Posterior vena cava (tissue), 2 donors: ENCODE measurements around the gene ELFN2. TPM values are rescaled to one million over a fixed set of nuclear protein-coding genes. Genes with fewer than 3 reads are reported as not detected.

Experiments used
- DNase-seq: peaks from one replicate; pipeline ENCODE4 v3.0.0-alpha.2; 2020; ENCODE audit warnings: low spot score
- intact Hi-C, 2 donors: fragments of 100-400 bp; cut with DNase I; formaldehyde crosslinking; loops; one replicate each; pipeline versions ENCODE4 v1.14.1 to v1.14.2; 2022 to 2023
- total RNA-seq, 2 donors: library from RNA; stranded (reverse); fragmentation: NEBNext Ultra II Directional; extraction: Animal tissue kit (Norgen Biotek cat#: 25700); gene quantifications; one replicate each; pipeline ENCODE4 v1.2.1, GENCODE V29; 2021
- donor health status: DM: yes; HTN: yes; CAD: no.
- donor health status: DM: yes; HTN: yes; CAD: no.

ELFN2 gene
- total RNA-seq, 2 donors from 2014 or later, result 0.05 to 0.10 TPM

DNA sequence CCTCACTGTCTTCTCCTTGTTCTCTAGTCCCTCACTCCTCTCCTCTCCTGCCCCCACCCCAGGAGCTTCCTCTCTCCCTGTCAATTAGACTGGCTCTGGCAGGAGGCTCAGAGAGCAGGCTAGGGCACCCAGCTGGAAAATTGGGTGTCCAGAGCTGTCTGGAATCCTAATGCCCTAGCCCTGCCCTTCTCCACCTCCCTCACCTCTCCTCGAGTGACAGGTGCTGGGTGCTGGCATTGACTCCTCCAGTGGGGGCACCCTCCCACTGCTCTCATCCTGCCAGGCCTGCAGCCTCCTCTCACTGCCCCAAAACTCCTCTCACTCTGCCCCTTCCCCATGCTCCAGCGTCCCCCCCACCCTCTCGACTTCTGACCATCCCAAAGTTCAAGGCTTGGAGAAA lies 76.0 kb downstream of the ELFN2 start:
- intact Hi-C loops, result loop anchor here in 1 of 2 donors (10.0 kb wide), 1 partner anchor 326 kb away; no protein-coding TSS in a partner anchor
- DNase-seq, result no peak

DNA sequence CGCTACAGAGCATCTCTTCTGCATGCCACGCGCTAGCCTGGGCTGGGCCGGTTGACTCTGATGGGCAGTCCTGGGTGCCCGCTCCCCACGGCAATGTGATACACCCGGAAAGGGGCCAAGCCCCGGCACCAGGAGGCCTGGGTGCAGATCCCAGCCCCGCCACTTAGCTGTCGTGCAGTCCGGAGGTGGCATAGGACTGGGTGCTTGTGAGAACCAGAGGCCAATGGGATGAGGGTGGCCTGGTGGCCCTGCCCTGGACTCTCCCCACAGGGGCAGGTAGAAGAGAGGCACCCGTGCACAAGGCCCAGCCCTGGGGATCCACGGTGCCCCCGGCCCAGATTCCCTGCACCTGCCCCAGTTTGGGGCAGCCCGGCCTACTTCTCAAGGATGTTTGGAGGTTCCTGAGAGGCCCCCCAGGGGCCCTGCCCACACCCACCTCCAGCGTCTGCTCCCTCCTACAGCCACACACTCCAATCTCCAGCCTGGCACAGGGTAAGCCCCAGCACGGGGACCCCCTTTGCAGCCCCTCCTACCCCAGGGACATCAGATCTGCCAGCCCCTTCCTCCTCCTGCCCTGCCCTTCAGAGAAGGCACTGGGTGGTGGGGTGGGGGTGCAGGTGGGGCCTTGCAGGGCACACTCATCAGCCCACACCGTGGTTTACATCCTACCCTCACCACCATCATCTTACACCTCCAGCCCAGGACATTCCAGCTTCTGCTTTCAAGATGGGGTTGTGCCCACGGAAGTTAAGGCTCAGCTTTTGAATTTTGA lies 78.0 kb downstream of the ELFN2 start:
- DNase-seq, result no peak

DNA sequence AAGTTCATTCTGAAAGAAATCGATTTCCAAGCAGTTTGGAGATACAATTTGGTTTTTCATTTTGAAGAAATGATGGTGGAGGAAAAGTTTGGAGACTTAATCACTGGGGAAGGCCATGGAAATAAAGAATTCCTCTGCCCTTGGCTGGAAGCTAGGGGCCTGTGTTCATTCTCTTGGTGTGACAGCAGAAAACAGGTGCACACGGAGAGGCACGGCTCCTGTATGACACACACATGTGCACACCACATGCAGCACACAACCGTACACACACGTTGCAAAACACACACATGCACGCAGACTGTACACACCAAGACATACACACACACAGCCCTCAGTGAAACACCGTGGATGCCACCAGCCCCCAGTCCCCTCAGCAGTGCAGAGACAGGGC lies 80.8 kb downstream of the ELFN2 start:
- intact Hi-C loops, result no loop called here
- no peak for DNase-seq

More for the DNA sequence above, 78.0 kb downstream of the ELFN2 start:
- intact Hi-C loops, result no loop called here

DNA sequence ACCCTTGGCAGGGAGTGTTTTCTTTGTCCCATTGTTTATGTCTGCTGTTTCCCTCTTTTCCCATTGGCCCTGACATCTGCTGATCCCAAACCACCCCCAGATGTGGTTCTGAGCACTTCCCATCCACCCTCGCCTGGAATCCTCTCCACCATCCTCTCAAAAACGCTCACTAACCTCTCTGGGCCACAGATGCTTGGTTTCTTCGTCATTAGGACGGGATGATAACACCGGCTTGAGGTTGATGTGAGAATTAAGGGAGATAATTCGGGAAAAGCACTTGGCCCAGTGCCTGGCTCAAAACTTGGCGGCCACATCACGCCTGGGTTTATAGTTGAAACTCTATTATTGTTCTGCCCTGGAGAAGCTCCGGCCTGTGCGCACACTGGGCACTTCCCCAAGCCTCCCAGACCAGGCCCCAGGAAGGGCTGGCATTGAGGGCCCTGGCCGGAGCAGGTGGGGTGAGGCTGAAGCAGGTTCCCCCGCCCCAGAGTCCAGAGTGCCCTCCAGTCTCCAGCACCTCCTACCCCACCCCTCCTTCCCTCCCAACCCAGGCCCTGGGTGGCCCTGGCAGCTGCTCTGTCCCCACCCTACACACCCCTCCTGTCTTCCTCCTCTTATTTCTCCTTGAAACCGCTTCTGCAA lies 81.3 kb downstream of the ELFN2 start:
- intact Hi-C loops, result no loop called here
- no peak for DNase-seq

DNA sequence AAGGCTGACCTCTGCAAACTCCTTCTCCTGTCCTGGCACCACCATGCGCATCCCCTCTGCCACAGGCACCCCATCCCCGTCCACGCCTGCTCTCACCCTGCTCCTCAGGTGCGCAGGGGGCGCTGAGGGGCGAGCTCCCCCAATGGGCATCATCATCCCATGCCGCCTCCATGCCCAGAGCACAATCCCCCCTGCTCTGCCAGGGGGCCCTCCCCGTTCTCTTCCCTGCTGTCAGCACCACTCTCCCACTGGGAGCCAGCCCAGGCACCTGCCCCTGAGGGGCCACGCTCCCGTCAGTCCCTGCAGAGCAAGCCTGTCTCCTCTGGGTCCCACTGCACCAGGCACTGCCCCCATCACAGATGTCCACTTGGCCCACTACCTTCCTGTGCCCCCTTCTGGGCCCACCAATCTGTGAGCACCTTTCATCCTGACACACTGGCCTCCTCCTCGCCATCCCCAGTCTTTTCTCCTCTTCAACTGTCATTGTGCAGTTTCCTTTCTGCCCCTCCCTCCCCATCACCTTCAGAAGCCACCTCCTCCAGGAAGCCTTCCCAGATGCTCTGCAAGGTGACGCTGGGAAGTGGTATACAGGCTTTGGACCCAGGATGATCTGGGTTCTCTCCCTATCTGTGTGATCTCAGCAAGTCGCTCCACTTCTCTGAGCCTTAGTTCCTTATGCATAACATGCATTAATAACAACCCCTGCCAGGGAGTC lies 82.4 kb downstream of the ELFN2 start:
- intact Hi-C loops, result loop anchor here in 1 of 2 donors (1.0 kb wide), 1 partner anchor 86 kb away; no protein-coding TSS in a partner anchor
- DNase-seq, result no peak

DNA sequence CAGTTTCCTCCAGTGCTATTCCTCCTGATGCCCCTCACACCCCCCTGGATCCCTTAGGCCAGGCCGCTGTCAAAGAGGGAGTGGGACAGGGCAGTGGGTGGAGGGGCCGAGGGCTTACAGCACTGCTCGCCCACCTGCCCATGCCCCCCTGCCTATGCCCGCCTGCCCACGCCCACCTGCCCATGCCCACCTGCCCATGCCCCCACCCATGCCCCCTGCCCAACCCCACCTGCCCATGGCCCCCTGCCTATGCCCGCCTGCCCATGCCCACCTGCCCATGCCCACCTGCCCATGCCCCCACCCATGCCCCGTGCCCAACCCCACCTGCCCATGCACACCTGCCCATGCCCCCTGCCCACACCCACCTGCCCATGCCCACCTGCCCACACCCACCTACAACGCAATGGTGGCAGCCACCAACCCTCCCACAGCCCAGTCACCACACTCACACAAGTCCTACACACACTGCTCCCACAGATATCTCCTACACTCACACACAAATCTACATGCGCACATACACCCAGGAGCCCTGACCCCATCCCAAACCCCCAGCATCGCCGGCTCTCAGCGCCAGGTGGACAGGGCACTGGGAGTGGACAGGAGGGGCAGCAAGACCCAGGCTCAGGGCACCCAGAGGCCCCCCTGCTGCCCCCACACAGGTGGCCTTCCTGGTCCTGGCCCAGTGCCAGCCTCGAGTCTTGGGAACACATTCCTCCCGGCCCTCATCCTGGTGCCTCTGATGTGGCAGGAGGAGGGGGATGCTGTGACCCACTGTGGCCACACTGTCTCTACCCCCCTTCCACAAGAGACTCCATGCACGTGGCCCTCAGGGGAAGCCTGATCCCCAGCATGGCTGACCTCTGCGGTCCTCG lies 83.2 kb downstream of the ELFN2 start:
- intact Hi-C loops, result loop anchor here in 1 of 2 donors (1.0 kb wide), 1 partner anchor 87 kb away; no protein-coding TSS in a partner anchor
- no peak for DNase-seq

DNA sequence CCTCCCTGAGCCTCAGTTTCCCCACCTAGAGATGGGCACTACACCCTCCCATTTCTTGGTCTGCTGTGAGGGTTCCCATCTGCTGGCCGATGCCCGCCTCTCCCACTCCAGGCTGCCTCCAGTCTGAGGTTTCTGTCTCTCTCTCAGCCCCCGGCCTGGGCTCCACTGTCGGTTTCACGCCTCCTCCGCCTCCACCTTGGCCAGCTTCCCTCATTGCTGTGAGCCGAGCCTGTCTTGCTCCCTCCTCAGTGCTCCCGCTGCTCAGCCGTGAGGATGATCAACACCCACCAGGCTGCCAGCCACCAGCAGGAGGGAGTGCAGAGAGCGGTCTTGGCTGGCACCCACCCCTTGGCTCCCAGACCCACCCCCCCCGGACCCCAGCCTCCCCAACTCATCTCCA lies 83.9 kb downstream of the ELFN2 start:
- intact Hi-C loops, result no loop called here

DNA sequence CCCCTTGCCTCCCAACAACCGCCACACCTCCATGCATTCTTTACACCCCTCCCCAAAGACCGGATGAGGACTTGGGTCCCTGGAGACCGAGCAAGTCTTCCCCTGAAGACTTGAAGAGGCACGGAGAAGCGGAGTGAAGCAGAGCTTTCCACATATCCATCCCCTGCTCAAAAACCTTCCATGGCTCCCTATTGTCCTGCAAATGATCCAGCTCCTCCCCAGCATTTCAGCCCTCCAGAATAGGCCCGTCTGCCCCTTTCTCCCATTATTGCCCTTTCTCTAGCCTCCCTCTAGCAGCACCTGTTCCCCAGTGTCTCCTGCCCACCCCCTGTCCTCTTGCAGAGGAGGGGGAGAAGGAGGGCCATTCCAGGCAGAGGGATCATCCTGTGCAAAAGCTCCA lies 85.2 kb downstream of the ELFN2 start:
- intact Hi-C loops, result no loop called here
- DNase-seq, result no peak

More for the DNA sequence above, 83.9 kb downstream of the ELFN2 start:
- no peak for DNase-seq

DNA sequence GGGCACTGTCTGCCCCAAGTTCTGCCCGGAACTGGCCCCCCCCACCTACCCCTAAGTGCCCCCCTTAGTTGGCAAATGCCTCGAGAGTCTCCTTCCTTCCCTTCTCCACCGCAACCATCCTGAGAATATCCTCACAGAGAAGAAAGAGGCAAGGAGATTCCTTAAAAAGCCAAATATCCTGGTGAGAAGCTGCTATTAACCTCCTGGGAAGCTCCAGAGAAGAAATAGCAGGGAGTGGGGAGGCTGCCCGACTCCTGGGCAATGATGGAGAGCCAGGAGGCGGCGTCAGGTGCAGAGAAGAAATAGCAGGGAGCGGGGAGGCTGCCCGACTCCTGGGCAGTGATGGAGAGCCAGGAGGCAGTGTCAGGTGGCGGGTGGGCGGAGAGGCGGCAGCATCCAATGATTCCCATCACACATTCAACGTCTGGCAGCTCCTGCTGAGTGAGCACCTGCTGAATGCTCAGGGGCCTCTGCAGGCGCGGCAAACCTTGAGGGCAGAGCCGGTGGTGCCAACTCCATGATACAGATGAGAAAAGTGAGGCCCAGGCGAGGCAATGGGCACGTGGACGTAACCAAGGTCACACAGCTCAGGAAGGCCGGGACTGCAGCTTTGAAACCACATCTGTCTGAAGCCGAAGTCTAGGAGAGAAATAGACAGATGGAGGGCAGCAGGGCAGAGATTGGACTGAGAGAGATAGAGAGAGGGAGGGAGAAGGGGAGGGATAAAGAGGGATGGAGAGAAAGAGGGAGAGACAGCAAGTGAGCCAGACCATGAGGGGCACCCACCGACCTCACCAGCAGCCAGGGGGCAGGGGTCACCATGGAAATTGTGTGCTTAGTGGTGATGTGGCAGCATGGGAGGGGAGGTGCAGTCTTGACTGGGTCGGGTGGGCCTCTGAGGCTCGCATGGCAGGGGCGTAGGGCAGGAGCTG lies 86.7 kb downstream of the ELFN2 start:
- intact Hi-C loops, result no loop called here
- no peak for DNase-seq

DNA sequence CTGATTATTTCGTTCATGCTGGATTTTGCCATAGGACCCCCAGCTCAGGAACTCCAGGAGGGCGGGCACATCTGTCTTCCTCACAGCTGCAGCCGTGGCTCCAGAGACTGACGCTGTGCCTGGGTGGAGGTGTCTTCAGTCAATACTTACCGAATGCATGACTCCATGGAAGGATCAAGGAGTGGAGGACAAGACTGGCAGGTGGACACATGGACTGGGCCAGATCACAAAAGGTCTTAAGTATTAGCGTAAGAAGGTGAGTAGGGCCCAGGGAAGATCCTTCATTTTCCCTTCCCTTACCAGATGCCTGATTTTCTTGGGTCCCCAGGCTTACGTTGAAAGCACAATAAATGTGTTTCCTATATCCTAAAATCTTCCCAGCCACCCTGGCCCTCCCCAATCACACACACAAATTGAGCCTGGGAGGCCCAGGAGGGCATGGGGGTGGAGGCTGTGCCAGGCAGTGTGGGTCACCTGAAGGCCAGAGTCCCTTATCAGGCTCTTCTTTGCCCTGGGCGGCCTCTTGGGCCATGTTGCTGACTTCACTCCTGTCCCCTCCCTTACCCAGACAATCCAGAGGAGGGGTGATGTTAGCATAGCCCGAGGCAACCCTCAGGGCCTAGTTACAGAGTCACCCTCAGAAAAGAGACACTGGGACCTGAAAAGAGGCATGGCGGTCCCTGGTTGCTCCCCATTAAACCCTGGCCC lies 88.6 kb downstream of the ELFN2 start:
- intact Hi-C loops, result no loop called here

DNA sequence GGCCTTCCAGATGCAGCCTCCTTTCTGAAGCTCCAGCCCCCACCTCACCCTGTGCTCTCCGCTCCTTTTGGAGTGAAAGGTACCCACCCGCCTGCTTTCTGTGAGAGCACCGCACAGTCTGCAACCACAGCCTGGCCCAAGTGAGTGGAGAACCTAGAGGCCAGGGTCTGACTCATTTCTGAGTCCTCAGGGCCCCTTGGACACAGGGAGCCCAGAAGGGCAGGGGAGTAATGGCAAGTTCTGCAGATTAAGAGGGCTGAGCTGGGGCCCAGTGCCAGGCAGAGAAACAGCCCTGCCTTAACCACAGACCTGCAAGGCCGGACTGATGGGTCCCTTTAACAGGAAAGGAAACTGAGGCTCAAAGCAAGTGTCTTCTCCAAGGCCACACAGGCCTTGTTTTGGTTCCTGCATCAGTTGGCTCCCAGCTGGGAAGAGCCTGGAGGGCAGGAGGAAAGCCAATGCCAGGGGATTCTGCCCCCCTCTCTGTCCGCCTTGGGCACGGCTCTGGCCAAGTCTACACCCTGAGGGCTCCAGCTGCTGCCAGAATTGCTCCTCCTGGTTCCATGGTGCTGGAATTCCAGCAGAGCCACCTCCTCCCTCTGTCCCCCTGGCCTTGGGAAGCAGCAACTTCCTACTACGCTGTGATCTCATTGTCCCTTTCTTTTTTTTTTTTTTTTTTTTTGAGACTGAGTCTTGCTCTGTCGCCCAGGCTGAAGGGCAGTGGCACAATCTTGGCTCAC lies 89.9 kb downstream of the ELFN2 start:
- intact Hi-C loops, result no loop called here

More for the DNA sequence above, 88.6 kb downstream of the ELFN2 start:
- no peak for DNase-seq

DNA sequence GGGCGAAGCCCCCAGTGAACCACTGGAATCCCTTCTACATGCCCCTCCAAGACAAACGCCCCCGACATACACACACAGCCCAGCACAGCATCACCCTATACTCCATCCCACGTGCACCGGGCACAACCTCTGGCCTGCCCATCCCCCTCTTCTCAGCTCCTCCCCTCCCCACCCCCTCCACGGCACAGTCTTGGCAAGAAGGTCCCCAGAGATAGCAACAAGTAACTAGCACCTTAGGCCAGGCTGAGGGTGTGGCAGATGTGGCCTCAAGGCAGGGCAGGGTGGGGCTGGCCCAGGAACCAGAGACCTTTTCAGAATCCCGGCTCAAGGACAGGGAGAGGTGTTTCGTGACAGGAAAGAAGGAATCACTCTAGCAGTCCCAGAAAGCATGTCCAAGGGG lies 90.7 kb downstream of the ELFN2 start:
- no peak for DNase-seq
- intact Hi-C loops, result no loop called here

More for the DNA sequence above, 89.9 kb downstream of the ELFN2 start:
- DNase-seq, result no peak

DNA sequence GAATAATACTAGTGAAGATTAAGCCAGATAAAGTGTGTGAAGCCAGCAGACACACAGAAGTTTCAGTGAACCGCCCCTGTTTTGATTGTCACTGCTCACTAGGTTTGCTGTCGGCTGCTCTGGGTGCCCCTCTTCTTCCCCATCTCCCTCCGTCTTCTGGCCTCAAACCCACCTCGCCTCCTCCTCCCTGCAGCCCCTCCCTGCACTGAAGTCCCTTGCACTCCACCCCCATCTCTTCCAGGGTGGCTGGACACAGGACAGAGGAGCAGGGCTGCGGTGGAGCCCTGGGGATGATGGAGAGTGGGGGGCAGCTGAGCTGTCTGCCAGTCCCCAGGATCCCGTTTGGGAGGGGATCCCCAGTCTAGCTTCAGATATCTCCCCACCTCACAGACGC lies 91.5 kb downstream of the ELFN2 start:
- DNase-seq, result no peak

DNA sequence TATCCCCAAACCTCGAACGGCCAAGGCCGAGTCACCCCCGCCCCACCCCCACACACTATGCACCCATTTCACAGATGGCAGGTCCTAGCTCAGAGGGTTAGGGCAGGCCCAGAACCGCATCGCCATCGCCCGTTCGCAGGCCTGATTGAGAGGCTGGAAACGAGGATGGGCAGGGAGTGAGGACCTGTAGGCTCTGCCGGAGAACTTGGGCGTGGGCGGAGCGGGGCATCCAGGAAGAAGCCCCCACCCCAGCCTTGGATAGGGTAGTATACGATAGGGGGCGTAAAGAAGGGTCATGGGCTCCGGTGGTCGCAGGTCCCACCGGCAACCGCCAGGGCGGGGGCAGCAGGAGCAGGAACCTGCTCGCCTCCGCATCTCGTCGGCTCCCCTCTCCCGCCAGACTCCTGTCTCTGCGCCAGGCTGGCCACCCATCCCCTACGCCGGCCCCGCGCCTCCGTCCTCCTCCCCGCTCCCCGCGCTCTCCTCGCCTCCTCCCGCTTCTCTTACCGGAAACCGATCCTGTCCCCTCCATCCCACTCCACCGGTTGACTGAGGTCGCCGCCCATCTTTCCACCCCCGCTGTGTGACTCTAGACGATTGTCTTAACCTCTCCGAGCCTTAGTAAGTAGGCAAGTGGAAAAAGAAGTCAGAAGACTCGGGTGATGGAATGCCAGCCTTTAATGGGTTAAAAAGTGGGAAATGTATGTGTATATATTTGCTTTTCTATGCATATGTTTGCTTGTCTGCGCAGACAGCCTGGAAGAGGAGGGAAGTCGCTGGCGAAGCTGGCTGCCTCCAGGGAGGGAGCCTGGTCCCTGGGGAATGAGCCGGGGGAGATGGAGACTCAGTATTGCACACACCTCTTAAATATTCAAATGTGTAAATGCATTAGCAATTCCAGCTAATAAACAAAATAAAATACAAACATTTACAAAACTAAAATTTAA lies 92.1 kb downstream of the ELFN2 start:
- intact Hi-C loops, result no loop called here
- no peak for DNase-seq

More for the DNA sequence above, 91.5 kb downstream of the ELFN2 start:
- intact Hi-C loops, result no loop called here

DNA sequence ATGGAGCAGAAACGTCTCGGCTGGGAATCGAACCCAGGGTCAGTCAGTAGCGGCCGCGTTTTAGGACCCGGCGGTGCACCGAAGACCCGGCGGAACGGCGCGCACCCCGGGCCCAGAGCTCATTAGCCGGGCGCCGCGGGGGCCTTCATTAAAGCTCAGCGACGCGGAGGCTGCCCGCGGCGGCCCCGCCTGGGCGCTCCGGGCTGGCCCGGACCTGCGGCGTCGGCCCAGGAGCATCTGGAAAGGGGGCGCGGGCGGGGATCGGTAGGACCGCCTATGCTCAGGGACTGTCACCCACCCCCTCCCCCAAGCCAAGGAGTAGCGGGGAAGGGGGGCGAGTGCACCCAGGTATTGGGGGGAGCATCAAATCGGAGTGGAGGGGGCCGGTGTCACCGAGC lies 92.8 kb downstream of the ELFN2 start:
- DNase-seq, result no peak
- intact Hi-C loops, result no loop called here
